ENCODE measurements around the gene MCRIP2.

Gene MCRIP2

DNA sequence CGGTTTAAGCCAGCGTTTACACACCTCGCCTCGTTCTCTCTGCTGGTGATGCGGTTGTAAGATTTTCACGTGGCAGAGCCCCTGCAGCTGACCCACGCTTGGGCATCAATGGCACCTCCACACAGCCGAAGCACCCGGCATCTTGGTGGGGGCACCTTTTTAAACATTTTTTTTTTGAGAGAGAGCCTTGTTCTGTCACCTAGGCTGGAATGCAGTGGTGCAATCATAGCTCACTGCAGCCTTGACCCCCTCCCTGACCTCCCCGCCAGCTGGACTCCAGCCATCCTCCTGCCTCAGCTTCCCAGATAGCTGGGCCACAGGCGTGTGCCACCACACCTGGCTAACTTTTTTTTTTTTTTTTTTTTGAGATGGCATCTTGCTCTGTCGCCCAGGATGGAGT is 12.4 kb downstream of the MCRIP2 start:
- H3K4me3 Mint-ChIP-seq: no peak overlapping the region
- H3K27ac Mint-ChIP-seq: peak overlapping the region; percentile 95
- H3K4me1 Mint-ChIP-seq: peaks cover 11% of the 10 kb centered on the region
- no peaks in the 10 kb centered on the region for H3K9me3 Mint-ChIP-seq
- no peaks in the 10 kb centered on the region for H3K36me3 Mint-ChIP-seq (ENCODE audit: low read depth)
- no peak for DNase-seq
- TF ChIP-seq, protein P1, sequence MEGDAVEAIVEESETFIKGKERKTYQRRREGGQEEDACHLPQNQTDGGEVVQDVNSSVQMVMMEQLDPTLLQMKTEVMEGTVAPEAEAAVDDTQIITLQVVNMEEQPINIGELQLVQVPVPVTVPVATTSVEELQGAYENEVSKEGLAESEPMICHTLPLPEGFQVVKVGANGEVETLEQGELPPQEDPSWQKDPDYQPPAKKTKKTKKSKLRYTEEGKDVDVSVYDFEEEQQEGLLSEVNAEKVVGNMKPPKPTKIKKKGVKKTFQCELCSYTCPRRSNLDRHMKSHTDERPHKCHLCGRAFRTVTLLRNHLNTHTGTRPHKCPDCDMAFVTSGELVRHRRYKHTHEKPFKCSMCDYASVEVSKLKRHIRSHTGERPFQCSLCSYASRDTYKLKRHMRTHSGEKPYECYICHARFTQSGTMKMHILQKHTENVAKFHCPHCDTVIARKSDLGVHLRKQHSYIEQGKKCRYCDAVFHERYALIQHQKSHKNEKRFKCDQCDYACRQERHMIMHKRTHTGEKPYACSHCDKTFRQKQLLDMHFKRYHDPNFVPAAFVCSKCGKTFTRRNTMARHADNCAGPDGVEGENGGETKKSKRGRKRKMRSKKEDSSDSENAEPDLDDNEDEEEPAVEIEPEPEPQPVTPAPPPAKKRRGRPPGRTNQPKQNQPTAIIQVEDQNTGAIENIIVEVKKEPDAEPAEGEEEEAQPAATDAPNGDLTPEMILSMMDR (IDR thresholded peaks at IDR 0.05): no peak
- no peaks in the 10 kb centered on the region for H3K27me3 Mint-ChIP-seq (ENCODE audit: low read depth, poor library complexity)

GRCh38 chr16:657487-657886 is 15.9 kb downstream of the MCRIP2 start:
- Mint-ChIP-seq H3K27me3 (ENCODE audit: low read depth, poor library complexity) (no peaks in the 10 kb centered on the region), H3K36me3 (ENCODE audit: low read depth) (no peaks in the 10 kb centered on the region), H3K4me3 (no peak overlapping the region), H3K9me3 (no peaks in the 10 kb centered on the region), H3K27ac (no peak overlapping the region), H3K4me1 (peaks cover 13% of the 10 kb centered on the region)
- TF ChIP-seq, protein P1 (IDR thresholded peaks at IDR 0.05): no peak
- DNase-seq: no peak

DNA sequence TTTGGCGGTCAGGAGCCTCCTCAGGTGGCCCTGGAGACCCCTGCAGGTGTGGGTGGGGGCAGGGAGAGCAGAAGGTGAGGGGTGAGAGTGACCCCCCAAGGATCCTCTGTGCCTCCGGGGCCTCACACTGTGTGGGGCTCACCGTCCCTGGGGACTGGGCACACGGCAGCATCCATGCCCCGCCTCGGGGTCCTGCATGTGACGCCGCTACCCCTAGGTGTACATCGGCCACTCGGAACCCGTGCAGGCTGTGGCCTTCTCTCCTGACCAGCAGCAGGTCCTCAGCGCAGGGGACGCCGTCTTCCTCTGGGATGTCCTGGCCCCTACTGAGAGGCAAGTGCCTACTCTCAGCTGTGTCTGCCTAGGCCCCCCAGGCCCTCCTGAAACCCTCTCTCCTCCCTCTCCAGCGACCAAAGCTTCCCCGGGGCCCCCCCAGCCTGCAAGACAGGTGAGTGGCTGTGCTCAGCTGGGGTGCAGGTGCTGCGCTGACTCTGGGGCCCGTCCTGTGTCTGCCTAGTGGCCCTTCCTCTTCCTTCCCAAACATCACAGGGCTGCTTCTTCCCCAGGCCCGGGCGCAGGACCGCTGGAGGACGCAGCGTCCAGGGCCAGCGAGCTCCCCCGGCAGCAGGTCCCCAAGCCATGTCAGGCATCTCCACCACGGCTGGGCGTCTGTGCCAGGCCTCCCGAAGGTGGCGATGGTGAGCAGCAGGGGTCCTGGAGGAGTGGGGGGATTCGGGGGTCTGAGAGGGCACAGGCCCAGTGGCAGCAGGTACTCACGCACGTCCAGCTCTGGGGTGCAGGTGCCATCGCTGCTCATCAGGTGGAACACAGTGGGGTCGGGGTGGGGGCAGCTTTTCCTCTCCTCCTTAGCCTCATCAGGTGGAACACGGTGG is 17.3 kb downstream of the MCRIP2 start:
- Mint-ChIP-seq H3K36me3 (ENCODE audit: low read depth) (no peaks in the 10 kb centered on the region), H3K27me3 (ENCODE audit: low read depth, poor library complexity) (no peaks in the 10 kb centered on the region), H3K27ac (no peak overlapping the region), H3K4me3 (no peak overlapping the region), H3K9me3 (no peaks in the 10 kb centered on the region), H3K4me1 (peaks cover 10% of the 10 kb centered on the region)
- TF ChIP-seq, protein P1 (IDR thresholded peaks at IDR 0.05): peak; percentile 7
- no peak for DNase-seq

DNA sequence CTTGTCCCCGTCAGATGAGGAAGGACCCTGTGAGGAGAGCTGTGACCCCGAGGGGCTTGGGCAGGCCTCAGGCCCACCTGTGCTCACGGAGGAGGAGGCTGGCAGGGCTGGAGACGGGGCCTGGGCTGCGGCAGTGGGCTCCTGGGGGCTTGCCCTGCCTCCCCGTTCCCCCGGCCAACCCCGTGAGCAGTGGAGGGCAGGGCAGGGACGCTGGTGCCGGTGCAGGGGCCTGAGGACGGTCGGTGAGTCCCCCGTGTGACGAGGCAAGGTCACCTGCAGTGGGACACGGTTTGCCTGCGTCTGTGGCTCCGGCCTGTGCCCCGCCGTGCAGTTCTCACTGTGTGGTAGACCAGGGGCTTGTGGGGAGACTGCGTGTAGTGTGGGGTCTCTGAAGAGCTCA is 18.0 kb downstream of the MCRIP2 start:
- H3K4me1 Mint-ChIP-seq: peaks cover 7% of the 10 kb centered on the region
- DNase-seq: no peak
- H3K36me3 Mint-ChIP-seq (ENCODE audit: low read depth): no peaks in the 10 kb centered on the region
- no peaks in the 10 kb centered on the region for H3K9me3 Mint-ChIP-seq
- TF ChIP-seq, protein P1 (IDR thresholded peaks at IDR 0.05): no peak
- no peak overlapping the region for H3K27ac Mint-ChIP-seq
- H3K4me3 Mint-ChIP-seq: no peak overlapping the region
- no peaks in the 10 kb centered on the region for H3K27me3 Mint-ChIP-seq (ENCODE audit: low read depth, poor library complexity)

DNA sequence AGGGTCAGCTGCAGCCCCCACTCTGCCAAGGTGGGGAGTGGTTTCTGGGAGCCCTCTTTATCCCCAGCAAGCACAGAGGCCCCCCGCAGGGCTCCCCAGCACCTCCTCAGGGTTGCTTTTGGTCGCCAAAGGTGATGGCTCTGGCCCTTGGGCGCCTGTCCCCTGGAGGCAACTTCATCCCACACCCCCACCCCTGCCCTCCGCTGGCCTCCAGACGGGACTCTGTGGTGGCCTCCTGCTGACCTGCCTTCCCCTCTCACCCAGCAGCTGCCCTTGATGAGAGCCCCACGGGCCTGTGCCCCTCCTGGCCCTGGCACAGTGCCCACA is 18.5 kb downstream of the MCRIP2 start:
- Mint-ChIP-seq H3K4me3 (no peak overlapping the region), H3K9me3 (no peaks in the 10 kb centered on the region), H3K27ac (no peak overlapping the region), H3K36me3 (ENCODE audit: low read depth) (no peaks in the 10 kb centered on the region), H3K27me3 (ENCODE audit: low read depth, poor library complexity) (no peaks in the 10 kb centered on the region), H3K4me1 (peaks cover 7% of the 10 kb centered on the region)
- DNase-seq: no peak
- TF ChIP-seq, protein P1 (IDR thresholded peaks at IDR 0.05): no peak
